ENCODE results near the gene NDUFA12.
A peak's percentile ranks its signal among the peaks of the same experiment; 100 is the strongest.

NDUFA12 gene

DNA sequence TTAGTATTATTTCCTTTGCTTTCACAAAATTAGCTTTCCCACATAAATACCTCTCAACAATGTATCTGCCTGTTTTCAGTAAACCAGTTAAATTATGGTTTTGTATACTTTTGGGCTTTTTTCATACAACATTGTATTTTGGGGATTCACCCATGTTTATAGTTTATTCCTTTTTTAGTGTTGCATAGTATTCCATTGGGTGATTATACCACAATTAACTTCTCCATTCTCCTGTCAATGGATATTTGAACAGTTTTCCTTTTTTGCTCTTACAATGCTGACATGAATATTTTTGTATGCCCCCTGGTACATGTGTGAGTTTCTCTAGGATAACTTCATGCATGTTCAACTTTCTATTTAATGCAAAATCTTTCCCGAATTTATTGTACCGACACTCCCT lies 12.6 kb upstream of the NDUFA12 start:
- TF ChIP-seq FOXA1 (IDR thresholded peaks at IDR 0.05): no peak
- TF ChIP-seq, protein P1, sequence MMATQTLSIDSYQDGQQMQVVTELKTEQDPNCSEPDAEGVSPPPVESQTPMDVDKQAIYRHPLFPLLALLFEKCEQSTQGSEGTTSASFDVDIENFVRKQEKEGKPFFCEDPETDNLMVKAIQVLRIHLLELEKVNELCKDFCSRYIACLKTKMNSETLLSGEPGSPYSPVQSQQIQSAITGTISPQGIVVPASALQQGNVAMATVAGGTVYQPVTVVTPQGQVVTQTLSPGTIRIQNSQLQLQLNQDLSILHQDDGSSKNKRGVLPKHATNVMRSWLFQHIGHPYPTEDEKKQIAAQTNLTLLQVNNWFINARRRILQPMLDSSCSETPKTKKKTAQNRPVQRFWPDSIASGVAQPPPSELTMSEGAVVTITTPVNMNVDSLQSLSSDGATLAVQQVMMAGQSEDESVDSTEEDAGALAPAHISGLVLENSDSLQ (IDR thresholded peaks at IDR 0.05): no peak
- no peak for TF ChIP-seq SP1 (IDR thresholded peaks at IDR 0.05)
- no peak for TF ChIP-seq TARDBP (IDR thresholded peaks at IDR 0.05)
- no peak for TF ChIP-seq CTBP1 (IDR thresholded peaks at IDR 0.05; ENCODE audit: borderline replicate concordance)
- TF ChIP-seq ELF4 (IDR thresholded peaks at IDR 0.05): no peak
- TF ChIP-seq ZNF384 (IDR thresholded peaks at IDR 0.05): no peak
- TF ChIP-seq NFRKB (IDR thresholded peaks at IDR 0.05): no peak
- TF ChIP-seq LEF1 (IDR thresholded peaks at IDR 0.05; ENCODE audit: borderline replicate concordance): no peak
- CTCF ChIA-PET: interaction anchor here (0.9 kb wide), 1 partner anchor 22 kb away, joined by 3 read pairs; no protein-coding TSS in a partner anchor
- POLR2A ChIA-PET: interaction anchor here (3.2 kb wide), 1 partner anchor 13 kb away, joined by 14 read pairs; the partner anchor contains the start of gene NDUFA12
- no peak for DNase-seq (ENCODE audit: extremely low spot score)

DNA sequence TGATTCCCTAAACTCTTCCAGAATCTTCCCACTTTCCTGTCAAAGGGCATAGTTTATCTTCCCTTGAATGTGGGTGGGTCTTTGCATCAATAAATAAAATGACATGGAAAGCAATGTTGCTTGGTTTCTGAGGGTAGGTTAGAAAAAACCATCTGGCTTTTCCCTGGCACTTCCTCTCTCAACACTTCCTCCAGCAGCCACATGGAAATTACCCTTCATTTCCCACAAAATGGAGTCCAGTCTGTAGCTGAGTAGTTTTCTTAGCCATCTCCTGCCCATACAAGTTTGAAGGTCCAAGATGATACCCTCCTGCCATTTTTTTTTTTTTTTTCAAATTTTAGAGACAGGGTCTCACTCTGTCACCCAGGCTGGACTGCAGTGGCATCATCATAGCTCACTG lies 11.1 kb upstream of the NDUFA12 start:
- TF ChIP-seq ELF4 (IDR thresholded peaks at IDR 0.05) (no peak), NFRKB (IDR thresholded peaks at IDR 0.05) (no peak), ARNT (IDR thresholded peaks at IDR 0.05) (no peak), CTBP1 (IDR thresholded peaks at IDR 0.05; ENCODE audit: borderline replicate concordance) (no peak), TARDBP (IDR thresholded peaks at IDR 0.05) (no peak), HDGF (IDR thresholded peaks at IDR 0.05; ENCODE audit: borderline replicate concordance) (no peak), SP1 (IDR thresholded peaks at IDR 0.05) (no peak), L3MBTL2 (conservative IDR thresholded peaks at IDR 0.05) (no peak), LEF1 (IDR thresholded peaks at IDR 0.05; ENCODE audit: borderline replicate concordance) (no peak), BHLHE40 (IDR thresholded peaks at IDR 0.05; ENCODE audit: borderline replicate concordance) (no peak), FOXK2 (IDR thresholded peaks at IDR 0.05) (no peak), FOXM1 (IDR thresholded peaks at IDR 0.05; ENCODE audit: borderline replicate concordance) (no peak), ZNF384 (IDR thresholded peaks at IDR 0.05) (no peak), SUZ12 (IDR thresholded peaks at IDR 0.05) (no peak), FOXA1 (IDR thresholded peaks at IDR 0.05) (no peak)
- TF ChIP-seq, protein P1 (IDR thresholded peaks at IDR 0.05): no peak
- ChIA-PET CTCF (no interaction called here), POLR2A (interaction anchor here (3.2 kb wide), 1 partner anchor 11 kb away, joined by 14 read pairs; the partner anchor contains the start of gene NDUFA12)
- DNase-seq (ENCODE audit: extremely low spot score): no peak

DNA sequence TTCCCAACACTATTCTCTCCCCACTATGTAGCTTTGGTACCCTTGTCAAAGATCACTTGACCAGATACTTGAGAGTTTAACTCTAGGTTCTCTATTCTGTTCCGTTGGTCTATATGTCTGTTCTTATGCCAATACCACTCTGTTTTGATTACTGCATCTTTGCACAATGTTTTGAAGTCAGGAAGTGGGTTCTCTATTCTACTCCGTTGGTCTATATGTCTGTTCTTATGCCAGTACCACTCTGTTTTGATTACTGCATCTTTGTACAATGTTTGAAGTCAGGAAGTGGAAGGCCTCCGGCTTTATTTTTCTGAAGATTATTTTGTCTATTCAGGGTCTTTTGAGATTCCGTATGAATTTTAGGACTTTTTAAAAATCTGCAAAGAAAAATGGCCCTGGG lies 2.7 kb upstream of the NDUFA12 start:
- ChIA-PET POLR2A (no interaction called here), CTCF (no interaction called here)
- no peak for DNase-seq (ENCODE audit: extremely low spot score)
- TF ChIP-seq ZNF384 (IDR thresholded peaks at IDR 0.05): no peak
- TF ChIP-seq FOXK2 (IDR thresholded peaks at IDR 0.05): no peak
- no peak for TF ChIP-seq LEF1 (IDR thresholded peaks at IDR 0.05; ENCODE audit: borderline replicate concordance)
- TF ChIP-seq NFRKB (IDR thresholded peaks at IDR 0.05): no peak
- TF ChIP-seq ELF4 (IDR thresholded peaks at IDR 0.05): no peak
- no peak for TF ChIP-seq TARDBP (IDR thresholded peaks at IDR 0.05)
- no peak for TF ChIP-seq ARNT (IDR thresholded peaks at IDR 0.05)

DNA sequence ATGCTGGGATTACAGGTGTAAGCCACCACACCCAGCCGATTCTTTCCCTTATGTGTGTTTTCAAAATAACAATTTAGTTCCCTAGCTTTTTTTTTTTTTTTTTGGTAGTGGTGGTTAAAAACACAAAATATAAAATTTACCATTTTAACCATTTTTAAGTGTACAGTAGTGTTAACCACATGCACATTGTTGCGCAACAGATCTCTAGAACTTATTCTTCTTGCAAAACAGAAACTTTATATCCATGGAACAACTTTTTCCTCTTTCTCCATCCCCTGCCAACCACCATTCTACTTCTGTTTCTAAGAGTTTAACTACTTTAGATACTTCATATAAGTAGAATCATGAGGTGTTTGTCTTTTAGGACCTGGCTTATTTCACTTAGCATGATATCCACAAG lies 1.1 kb upstream of the NDUFA12 start:
- ChIA-PET CTCF (interaction anchor here (0.6 kb wide), 1 partner anchor 32 kb away, joined by 6 read pairs; no protein-coding TSS in a partner anchor), POLR2A (interaction anchor here (1.0 kb wide), 1 partner anchor 58 kb away, joined by 4 read pairs; no protein-coding TSS in a partner anchor)
- TF ChIP-seq CTBP1 (IDR thresholded peaks at IDR 0.05; ENCODE audit: borderline replicate concordance): no peak
- TF ChIP-seq, protein P1 (IDR thresholded peaks at IDR 0.05): no peak
- TF ChIP-seq FOXA1 (IDR thresholded peaks at IDR 0.05): no peak
- TF ChIP-seq FOXM1 (IDR thresholded peaks at IDR 0.05; ENCODE audit: borderline replicate concordance): no peak
- no peak for TF ChIP-seq ELF4 (IDR thresholded peaks at IDR 0.05)
- TF ChIP-seq HDGF (IDR thresholded peaks at IDR 0.05; ENCODE audit: borderline replicate concordance): no peak
- no peak for TF ChIP-seq TARDBP (IDR thresholded peaks at IDR 0.05)
- no peak for DNase-seq (ENCODE audit: extremely low spot score)

DNA sequence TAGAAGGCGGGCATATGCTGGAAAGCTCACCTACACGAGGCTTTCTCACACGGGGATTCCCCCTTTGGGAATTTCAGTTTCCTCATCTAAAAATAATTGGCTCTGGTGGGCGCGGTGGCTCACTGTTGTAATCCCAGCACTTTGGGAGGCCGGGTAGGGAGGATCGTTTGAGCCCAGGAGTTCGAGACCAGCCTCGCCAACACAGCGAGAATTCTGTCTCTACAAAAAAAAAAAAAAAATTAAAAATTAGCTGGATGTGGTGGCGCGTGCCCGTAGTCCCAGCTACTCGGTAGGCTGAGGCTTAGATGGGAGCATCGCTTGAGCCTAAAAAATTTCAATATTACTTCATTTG lies 400 bp upstream of the NDUFA12 start:
- POLR2A ChIA-PET: interaction anchor here (0.6 to 1.4 kb wide), 24 partner anchors 10 to 471 kb away, joined by 3 to 15 read pairs (median 4); partner anchors contain the start of genes METAP2 and NR2C1
- DNase-seq (ENCODE audit: extremely low spot score): no peak
- CTCF ChIA-PET: interaction anchor here (0.6 to 1.0 kb wide), 4 partner anchors 31 to 360 kb away, joined by 3 to 6 read pairs (median 3); no protein-coding TSS in a partner anchor
- TF ChIP-seq L3MBTL2 (conservative IDR thresholded peaks at IDR 0.05) (peak; percentile 84), FOXM1 (IDR thresholded peaks at IDR 0.05; ENCODE audit: borderline replicate concordance) (no peak)

DNA sequence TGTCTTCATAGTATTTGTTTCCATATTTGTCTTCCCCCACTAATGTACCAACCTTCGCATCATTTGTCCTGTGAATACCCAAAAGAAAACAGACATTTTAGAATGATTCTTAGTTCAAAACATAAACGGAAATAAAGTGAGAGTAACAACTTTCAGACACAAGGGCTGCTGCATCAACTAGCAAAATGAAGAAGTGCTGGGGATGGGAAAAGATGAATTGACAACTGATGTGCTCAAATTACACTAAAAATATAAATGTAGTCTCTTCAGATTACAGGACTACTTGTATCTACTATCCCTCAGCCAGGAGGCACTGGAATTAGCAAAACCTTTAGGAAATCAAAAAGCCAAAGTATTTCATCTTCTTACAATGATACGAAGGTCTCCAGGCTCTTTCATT lies 743 bp downstream of the NDUFA12 start:
- POLR2A ChIA-PET: interaction anchor here (0.5 to 1.4 kb wide), 14 partner anchors 9 to 472 kb away, joined by 3 to 15 read pairs (median 4); no protein-coding TSS in a partner anchor
- no peak for DNase-seq (ENCODE audit: extremely low spot score)

More for the DNA sequence above, 743 bp downstream of the NDUFA12 start:
- TF ChIP-seq BHLHE40 (IDR thresholded peaks at IDR 0.05; ENCODE audit: borderline replicate concordance): no peak
- no peak for TF ChIP-seq FOXM1 (IDR thresholded peaks at IDR 0.05; ENCODE audit: borderline replicate concordance)
- TF ChIP-seq SUZ12 (IDR thresholded peaks at IDR 0.05): no peak
- no peak for TF ChIP-seq HDGF (IDR thresholded peaks at IDR 0.05; ENCODE audit: borderline replicate concordance)
- no peak for TF ChIP-seq ZNF384 (IDR thresholded peaks at IDR 0.05)
- TF ChIP-seq L3MBTL2 (conservative IDR thresholded peaks at IDR 0.05): no peak
- TF ChIP-seq LEF1 (IDR thresholded peaks at IDR 0.05; ENCODE audit: borderline replicate concordance): no peak
- TF ChIP-seq ELF4 (IDR thresholded peaks at IDR 0.05): no peak
- no peak for TF ChIP-seq TARDBP (IDR thresholded peaks at IDR 0.05)
- TF ChIP-seq FOXK2 (IDR thresholded peaks at IDR 0.05): no peak
- TF ChIP-seq, protein P1 (IDR thresholded peaks at IDR 0.05): no peak
- TF ChIP-seq ARNT (IDR thresholded peaks at IDR 0.05): no peak
- CTCF ChIA-PET: no interaction called here

All from HEK293T (cell line).